Measurements from ENCODE around the gene CSF2. TPM values are rescaled to one million over a fixed set of nuclear protein-coding genes. Genes with fewer than 3 reads are reported as not detected.

The CSF2 gene
- total RNA-seq, 1 donor from 2014 or later, result not detected

DNA sequence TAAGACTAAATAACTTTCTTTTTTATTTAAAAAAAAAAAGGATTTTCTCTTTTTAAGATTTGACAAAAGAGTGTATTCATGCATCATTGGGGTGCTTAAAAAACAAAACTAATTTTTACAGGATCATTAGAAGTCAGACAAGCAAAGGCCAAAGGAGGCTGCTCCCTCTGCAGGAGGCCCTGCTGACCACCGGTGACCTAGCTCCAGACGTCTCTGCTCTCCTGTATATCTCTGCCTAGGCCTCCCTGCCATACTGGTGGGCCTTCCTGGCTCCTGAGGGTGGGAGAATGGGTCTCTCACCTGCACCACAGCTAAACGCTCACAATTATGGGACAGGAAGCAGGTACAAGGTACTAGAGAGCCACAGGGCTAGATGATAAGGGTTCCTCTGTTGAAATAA lies 36.6 kb downstream of the CSF2 start:
- DNase-seq (ENCODE audit: low read depth) (no peak), FAIRE-seq (no peak)
- TF ChIP-seq, protein P1, sequence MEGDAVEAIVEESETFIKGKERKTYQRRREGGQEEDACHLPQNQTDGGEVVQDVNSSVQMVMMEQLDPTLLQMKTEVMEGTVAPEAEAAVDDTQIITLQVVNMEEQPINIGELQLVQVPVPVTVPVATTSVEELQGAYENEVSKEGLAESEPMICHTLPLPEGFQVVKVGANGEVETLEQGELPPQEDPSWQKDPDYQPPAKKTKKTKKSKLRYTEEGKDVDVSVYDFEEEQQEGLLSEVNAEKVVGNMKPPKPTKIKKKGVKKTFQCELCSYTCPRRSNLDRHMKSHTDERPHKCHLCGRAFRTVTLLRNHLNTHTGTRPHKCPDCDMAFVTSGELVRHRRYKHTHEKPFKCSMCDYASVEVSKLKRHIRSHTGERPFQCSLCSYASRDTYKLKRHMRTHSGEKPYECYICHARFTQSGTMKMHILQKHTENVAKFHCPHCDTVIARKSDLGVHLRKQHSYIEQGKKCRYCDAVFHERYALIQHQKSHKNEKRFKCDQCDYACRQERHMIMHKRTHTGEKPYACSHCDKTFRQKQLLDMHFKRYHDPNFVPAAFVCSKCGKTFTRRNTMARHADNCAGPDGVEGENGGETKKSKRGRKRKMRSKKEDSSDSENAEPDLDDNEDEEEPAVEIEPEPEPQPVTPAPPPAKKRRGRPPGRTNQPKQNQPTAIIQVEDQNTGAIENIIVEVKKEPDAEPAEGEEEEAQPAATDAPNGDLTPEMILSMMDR (IDR thresholded peaks at IDR 0.05; ENCODE audit: insufficient read depth, low read length, severe bottlenecking), result no peak
- Histone ChIP-seq H3K27me3 (ENCODE audit: control insufficient read depth, insufficient read depth, low read length) (no peaks in the 10 kb centered on the region), H3K36me3 (ENCODE audit: control insufficient read depth, insufficient read depth, low read length) (no peaks in the 10 kb centered on the region), H3K4me3 (ENCODE audit: low read depth, low read length) (no peak overlapping the region)

DNA sequence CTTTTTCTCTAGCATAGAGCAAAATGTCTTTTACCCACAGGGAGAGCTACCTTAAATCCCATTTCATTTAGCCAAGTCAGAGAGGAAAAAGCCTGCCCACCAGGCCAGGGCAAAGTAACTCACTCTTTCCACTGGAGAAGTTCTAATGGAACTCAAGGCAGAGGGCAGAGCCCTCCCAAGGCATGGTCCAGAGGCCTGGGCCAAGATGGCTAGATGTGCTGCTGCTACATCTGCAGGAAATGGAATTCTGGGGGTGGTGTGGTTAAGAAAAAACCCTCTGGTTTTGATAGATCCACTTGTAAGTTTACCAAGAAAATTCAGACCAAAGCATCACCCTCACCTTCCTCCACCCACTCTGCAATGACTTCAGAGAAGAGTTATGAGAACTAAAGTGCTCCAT lies 37.3 kb downstream of the CSF2 start:
- FAIRE-seq, result no peak
- no peaks in the 10 kb centered on the region for H3K27me3 ChIP-seq (ENCODE audit: control insufficient read depth, insufficient read depth, low read length)
- DNase-seq (ENCODE audit: low read depth), result no peak
- TF ChIP-seq, protein P1 (IDR thresholded peaks at IDR 0.05; ENCODE audit: insufficient read depth, low read length, severe bottlenecking), result no peak
- H3K36me3 ChIP-seq (ENCODE audit: control insufficient read depth, insufficient read depth, low read length), result no peaks in the 10 kb centered on the region
- H3K4me3 ChIP-seq (ENCODE audit: low read depth, low read length), result no peak overlapping the region

DNA sequence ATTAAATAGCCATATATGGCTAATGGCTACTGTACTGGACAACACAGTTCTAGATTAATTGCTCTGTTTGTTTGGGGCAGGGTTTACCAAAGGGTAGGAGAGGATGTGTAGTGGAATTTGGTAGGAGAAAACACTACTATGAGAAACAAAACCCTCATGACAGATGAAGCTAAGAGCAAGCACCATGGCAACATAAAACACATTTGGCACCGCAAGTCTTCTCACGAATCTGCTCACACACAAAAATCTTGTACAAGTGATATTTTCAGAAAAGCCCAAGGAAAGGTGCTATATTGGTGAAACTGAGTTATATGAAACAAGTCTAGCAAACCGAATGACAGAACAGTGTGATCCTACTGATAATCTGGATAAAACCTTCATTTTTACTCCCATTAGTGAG lies 38.5 kb downstream of the CSF2 start:
- Histone ChIP-seq H3K4me3 (ENCODE audit: low read depth, low read length) (no peak overlapping the region), H3K36me3 (ENCODE audit: control insufficient read depth, insufficient read depth, low read length) (no peaks in the 10 kb centered on the region), H3K27me3 (ENCODE audit: control insufficient read depth, insufficient read depth, low read length) (no peaks in the 10 kb centered on the region)
- DNase-seq (ENCODE audit: low read depth) (no peak), FAIRE-seq (no peak)
- TF ChIP-seq, protein P1 (IDR thresholded peaks at IDR 0.05; ENCODE audit: insufficient read depth, low read length, severe bottlenecking), result no peak

DNA sequence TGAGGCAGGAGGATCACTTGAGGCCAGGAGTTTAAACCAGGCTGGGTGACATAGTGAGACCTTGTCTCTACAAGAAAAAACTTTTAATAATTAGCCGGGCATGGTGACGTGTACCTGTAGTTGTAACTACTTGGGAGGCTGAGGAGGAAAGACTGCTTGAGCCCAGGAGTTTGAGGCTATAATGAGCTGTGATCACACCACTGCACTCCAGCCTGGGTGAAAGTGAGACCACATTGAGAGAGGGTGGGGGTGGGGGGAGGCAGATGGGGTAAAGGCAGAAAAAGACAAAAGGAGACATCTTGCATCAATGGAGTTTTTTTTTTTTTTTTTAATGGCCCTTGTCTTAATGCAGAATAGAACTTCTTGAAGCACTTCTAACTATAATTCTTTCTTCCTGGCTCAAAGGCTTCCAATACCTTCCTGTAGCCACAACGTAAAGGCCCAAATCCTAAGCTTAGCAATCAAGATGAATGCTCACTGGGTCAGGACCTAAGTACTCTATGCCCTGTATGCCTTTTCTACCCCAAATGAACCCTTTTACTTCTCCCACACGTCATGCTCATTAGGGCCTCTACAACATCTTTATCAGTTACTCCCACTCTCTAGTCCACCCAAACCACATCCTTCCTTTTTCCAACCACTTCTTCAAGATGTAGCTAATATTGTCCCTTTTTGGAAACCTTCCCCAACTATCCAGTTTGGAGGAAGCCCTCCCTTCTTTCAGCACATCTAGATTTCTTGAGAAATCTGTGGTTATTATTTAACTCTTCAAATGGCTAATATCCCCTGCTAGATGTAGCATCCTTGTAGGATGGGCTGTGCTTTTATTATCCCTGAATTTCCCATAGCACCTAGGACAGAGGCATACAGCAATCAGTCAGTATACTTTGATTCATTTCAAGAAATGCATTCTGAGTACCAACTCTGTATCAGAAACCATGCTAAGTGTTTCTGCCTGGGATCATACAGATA lies 40.8 kb downstream of the CSF2 start:
- FAIRE-seq, result no peak
- no peak for DNase-seq (ENCODE audit: low read depth)
- Histone ChIP-seq H3K27me3 (ENCODE audit: control insufficient read depth, insufficient read depth, low read length) (no peaks in the 10 kb centered on the region), H3K36me3 (ENCODE audit: control insufficient read depth, insufficient read depth, low read length) (no peaks in the 10 kb centered on the region), H3K4me3 (ENCODE audit: low read depth, low read length) (no peak overlapping the region)
- TF ChIP-seq, protein P1 (IDR thresholded peaks at IDR 0.05; ENCODE audit: insufficient read depth, low read length, severe bottlenecking), result no peak

DNA sequence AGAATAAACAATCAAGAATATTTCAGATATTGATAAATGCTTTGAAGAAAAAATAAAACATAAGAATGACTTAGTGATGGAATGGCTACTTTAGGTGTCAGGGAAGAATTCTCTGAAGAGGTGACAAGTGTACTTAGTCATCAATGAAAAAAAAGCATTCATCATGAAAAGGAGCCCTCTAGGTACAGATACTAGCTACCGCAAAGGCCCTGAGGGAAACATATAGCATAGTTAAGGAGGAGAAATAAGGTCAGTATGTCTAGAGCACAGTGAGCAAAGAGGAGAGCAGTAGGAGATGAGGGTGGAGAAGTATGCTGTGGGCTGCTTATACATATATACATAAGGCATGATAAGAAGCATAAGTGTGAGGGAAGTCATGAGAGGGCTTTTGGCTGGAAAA lies 41.8 kb downstream of the CSF2 start:
- TF ChIP-seq, protein P1 (IDR thresholded peaks at IDR 0.05; ENCODE audit: insufficient read depth, low read length, severe bottlenecking), result no peak
- no peak overlapping the region for H3K4me3 ChIP-seq (ENCODE audit: low read depth, low read length)
- DNase-seq (ENCODE audit: low read depth) (no peak), FAIRE-seq (no peak)
- H3K36me3 ChIP-seq (ENCODE audit: control insufficient read depth, insufficient read depth, low read length), result no peaks in the 10 kb centered on the region
- no peaks in the 10 kb centered on the region for H3K27me3 ChIP-seq (ENCODE audit: control insufficient read depth, insufficient read depth, low read length)

Data from bronchial epithelial cell (primary cell).